Stimulated activated CD8-positive, alpha-beta memory T cell treated with anti-CD3 and anti-CD28 coated beads, Interleukin-4, amount 100 ng/mL, for 1 hour (primary cell): ENCODE data around the gene UNC13C.

Experiments used
- DNase-seq, 2 donors: peaks; one replicate each; pipeline ENCODE4 v3.0.0-alpha.2; 2020; ENCODE audit warnings: low read depth in 2 of 2, low spot score in 1 of 2

Gene UNC13C

DNA sequence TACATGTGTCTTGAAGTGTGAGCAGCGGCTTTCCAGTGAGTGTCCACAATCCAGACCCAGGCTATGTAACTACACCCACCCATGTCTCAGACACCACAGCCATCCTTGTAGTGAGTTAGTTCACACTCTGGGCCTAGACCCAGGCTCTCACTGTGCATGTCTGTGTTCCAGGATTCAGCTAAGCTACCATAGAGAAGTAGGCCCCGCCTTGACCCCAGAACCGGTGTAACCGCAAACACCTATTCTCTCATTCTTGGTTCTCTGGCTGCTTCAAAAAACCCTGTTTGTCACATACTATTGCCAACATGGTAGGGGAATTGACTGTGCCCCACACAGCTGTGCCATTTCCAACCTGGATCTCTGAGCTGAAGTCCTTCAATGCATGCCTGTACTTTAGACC lies 657.9 kb downstream of the UNC13C start:
- DNase-seq: no peak

DNA sequence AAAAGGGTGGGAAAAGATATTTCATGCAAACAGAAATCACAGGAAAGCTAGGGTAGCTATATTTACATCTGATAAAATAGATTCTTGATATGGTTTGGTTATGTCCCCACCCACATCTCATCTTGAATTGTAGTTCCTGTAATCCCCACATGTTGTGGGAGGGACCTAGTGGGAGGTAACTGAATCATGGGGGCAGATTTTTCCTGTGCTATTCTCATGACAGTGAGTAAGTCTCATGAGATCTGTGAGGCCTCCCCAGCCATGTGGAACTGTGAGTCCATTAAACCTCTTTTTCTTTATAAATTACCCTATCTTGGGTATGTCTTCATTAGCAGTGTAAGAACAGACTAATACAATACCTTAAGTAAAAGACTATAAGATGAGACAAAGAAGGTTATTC lies 660.4 kb downstream of the UNC13C start:
- no peak for DNase-seq

DNA sequence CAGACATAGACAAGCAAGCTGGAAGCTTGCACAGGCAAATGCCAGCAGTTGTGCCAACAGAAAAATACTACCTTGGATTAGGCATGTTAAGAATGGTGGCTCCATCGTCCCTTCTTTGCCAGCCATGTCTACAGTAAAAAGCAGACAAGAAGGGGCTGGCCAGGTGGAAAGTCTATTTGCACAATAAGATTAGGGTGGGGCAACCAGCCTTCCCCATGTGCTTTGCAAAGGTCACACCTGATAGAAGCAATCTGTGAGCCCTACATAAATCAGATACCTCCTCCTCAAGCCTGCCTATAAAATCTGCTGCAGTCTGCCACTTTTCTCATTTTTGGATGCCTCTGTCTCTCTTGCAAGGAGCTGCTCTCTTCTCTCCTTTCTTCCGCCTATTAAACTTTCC lies 662.6 kb downstream of the UNC13C start:
- DNase-seq: no peak

DNA sequence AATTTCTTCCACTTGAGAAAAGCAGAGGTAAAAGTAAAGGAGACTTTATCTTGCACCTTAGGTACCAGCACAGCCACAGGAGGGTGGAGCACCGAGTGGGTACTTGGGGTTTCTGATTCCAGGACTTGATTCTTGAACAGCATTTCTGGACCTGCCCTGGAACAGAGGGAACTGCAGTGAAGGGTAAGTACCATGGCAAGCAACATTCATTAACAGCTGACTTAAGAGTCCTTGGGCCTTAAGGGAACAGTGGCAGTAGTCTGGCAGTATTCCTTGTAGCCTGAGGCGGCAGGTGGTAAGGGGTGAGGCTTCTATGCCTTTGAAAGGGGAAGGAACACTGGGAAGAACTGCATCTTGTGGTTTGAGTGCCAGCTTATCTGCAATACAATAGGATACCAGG lies 666.6 kb downstream of the UNC13C start:
- no peak for DNase-seq

DNA sequence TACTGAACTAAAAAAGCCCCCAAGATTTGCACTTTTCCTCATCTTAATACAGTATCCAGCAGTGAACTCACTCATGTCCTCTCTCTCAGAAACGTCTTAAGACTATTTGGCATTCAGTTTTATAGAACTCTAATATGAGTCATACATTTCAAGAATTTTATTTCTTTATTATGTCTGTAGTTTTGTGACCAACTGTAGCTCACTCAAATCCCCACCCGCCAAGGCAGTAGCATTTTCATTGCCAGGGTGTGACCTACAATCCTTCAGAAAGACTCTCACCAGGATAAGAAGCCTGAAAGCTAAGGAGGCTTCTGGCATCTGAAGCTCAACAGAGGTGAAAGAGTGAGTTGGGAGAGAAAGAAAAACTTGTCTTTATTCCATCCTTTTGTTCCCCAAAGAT lies 681.4 kb downstream of the UNC13C start:
- DNase-seq: no peak

DNA sequence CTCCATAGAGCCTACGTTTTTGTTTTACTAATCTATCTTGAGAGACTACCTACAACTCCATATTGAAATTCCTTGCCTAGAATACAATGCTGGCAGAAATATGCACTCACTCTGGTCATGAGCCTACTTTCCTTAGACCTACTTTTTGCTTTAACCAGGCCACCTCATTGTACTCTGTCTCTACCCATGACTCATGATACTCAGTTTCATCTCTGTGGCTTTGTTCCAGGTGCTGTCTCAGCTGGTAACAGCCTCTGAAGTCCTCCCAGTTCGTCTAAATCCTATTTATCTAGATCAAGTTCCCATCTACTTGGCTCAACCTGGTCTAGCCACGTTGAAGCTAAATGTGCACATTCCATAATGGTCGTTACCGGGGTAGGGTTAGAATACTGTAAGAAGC lies 682.1 kb downstream of the UNC13C start:
- DNase-seq: no peak

DNA sequence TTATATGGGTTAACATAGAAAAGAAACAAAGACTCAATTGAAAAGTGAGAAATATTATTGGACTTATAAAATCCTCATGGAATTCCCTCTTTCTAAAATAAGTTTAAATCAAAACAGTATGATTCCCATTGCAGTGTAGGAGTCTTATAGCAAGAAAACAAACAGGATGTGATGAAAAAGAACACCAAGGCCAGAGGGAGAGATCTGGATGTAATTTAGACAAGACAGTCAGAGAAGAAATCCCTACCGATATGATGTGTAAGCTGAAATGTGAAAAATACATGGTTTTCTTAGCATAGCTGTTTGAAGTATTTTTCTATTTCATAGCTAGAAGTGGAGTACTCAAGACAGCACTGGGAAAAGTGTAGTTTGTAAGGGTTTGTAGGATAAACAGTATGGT lies 697.0 kb downstream of the UNC13C start:
- DNase-seq: no peak

DNA sequence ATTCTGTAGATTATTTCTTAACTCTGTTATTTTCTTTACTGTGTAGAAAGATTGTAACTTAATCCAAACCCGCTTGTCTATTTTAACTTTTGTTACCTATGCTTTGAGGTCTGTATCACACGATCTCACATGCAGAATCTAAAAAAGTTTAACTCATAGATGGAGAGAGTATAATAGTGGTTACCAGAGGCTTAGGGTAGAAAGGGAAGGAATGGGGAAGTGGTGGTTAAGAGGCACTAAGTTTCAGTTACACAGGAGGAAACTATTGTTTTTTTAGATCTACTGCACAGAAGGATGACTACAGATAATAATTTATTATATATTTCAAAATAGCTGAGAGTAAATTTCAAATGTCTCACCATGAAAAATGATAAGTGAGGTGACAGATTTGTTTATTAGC lies 703.3 kb downstream of the UNC13C start:
- DNase-seq: no peak
